SU-DHL-6 (cell line): Measurements from ENCODE around the gene BMPR1A.
"Not testable (repeated sequence)": the region's sequence is repeated elsewhere in the genome, so short reads cannot be mapped to it uniquely, and the experiment has no call there.

Experiments
- EZH2phosphoT487 ChIP-seq: fragments of 200-600 bp; sonication (generic), shearing (Covaris generic); conservative IDR thresholded peaks from 2 replicates; pipeline ENCODE4 v1.6.1; 2018; ENCODE audit warnings: mild to moderate bottlenecking, antibody characterized with exemption, low read length, moderate library complexity, mixed read lengths
- TF ChIP-seq, protein P1 (sequence below): fragments of 200-600 bp; sonication (generic); IDR thresholded peaks from one replicate; pipeline ENCODE4 v1.5.1; 2017; ENCODE audit warnings: antibody characterized with exemption, mild to moderate bottlenecking, low read length, moderate library complexity; ENCODE audit not compliant: insufficient read depth, poor library complexity, severe bottlenecking

GRCh38 chr10:86934162-86934711, 177.8 kb downstream of the BMPR1A start:
- TF ChIP-seq, protein P1, sequence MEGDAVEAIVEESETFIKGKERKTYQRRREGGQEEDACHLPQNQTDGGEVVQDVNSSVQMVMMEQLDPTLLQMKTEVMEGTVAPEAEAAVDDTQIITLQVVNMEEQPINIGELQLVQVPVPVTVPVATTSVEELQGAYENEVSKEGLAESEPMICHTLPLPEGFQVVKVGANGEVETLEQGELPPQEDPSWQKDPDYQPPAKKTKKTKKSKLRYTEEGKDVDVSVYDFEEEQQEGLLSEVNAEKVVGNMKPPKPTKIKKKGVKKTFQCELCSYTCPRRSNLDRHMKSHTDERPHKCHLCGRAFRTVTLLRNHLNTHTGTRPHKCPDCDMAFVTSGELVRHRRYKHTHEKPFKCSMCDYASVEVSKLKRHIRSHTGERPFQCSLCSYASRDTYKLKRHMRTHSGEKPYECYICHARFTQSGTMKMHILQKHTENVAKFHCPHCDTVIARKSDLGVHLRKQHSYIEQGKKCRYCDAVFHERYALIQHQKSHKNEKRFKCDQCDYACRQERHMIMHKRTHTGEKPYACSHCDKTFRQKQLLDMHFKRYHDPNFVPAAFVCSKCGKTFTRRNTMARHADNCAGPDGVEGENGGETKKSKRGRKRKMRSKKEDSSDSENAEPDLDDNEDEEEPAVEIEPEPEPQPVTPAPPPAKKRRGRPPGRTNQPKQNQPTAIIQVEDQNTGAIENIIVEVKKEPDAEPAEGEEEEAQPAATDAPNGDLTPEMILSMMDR = not testable (repeated sequence)
- not testable (repeated sequence) for TF ChIP-seq EZH2phosphoT487
